IMR-90 (cell line): ENCODE data around the gene CDK6. TPM values are rescaled to one million over a fixed set of nuclear protein-coding genes. Genes with fewer than 3 reads are reported as not detected.

Source experiments
- ELK1 ChIP-seq: fragments of 150-350 bp; IDR thresholded peaks from 2 replicates; pipeline ENCODE4 v1.6.1; 2016; ENCODE audit warnings: low read depth, mild to moderate bottlenecking, low read length, moderate library complexity, borderline replicate concordance
- NFE2L2 ChIP-seq: fragments of 150-350 bp; IDR thresholded peaks from 2 replicates; pipeline ENCODE4 v1.6.1; 2016; ENCODE audit warnings: low read depth, mild to moderate bottlenecking, low read length
- polyA plus RNA-seq, 3 experiments: library from polyadenylated mRNA; depleted of rRNA; stranded (reverse); fragments of >200 nt; gene quantifications; 2 replicates each; pipeline ENCODE4 v1.2.3, GENCODE V29; 2012; ENCODE audit warnings: low replicate concordance in 1 of 3
- total RNA-seq: library from RNA; depleted of rRNA; stranded (reverse); fragments of >200 nt; gene quantifications from 2 replicates; pipeline ENCODE4 v1.2.3, GENCODE V29; 2012

CDK6 gene
- total and polyA plus RNA-seq, 2 of the 4 experiments (the other 2 are of a cell fraction) = 21.5 to 195 TPM

- TF ChIP-seq ELK1 (no peak), NFE2L2 (no peak)
Measured at GRCh38 chr7:92833766-92834506, 2.4 kb downstream of the CDK6 start (continued).
